HEK293T (cell line): Measurements from ENCODE around the gene PFKM.

Experiments
- ARNT ChIP-seq: fragments of 450-650 bp; IDR thresholded peaks from 2 replicates; pipeline ENCODE4 v1.6.1; 2017; ENCODE audit warnings: mild to moderate bottlenecking
- BHLHE40 ChIP-seq: fragments of 450-650 bp; IDR thresholded peaks from 2 replicates; pipeline ENCODE4 v1.6.1; 2016; ENCODE audit warnings: mild to moderate bottlenecking, moderate library complexity, borderline replicate concordance
- ELF4 ChIP-seq: fragments of 450-650 bp; IDR thresholded peaks from 2 replicates; pipeline ENCODE4 v1.6.1; 2017; ENCODE audit warnings: antibody characterized with exemption
- FOXA1 ChIP-seq: fragments of 450-650 bp; IDR thresholded peaks from 2 replicates; pipeline ENCODE4 v1.6.1; 2016; ENCODE audit warnings: mild to moderate bottlenecking
- FOXK2 ChIP-seq: fragments of 450-650 bp; IDR thresholded peaks from 2 replicates; pipeline ENCODE4 v1.6.1; 2016; ENCODE audit warnings: mild to moderate bottlenecking
- FOXM1 ChIP-seq: fragments of 450-650 bp; IDR thresholded peaks from 2 replicates; pipeline ENCODE4 v1.6.1; 2017; ENCODE audit warnings: mild to moderate bottlenecking, borderline replicate concordance
- HDGF ChIP-seq: fragments of 450-650 bp; IDR thresholded peaks from 2 replicates; pipeline ENCODE4 v1.6.1; 2017; ENCODE audit warnings: antibody characterized with exemption, borderline replicate concordance
- L3MBTL2 ChIP-seq: fragments of 450-650 bp; conservative IDR thresholded peaks from 2 replicates; pipeline ENCODE4 v1.6.1; 2016; ENCODE audit warnings: mild to moderate bottlenecking
- LEF1 ChIP-seq: fragments of 450-650 bp; IDR thresholded peaks from 2 replicates; pipeline ENCODE4 v1.6.1; 2017; ENCODE audit warnings: mild to moderate bottlenecking, borderline replicate concordance
- NFRKB ChIP-seq: fragments of 450-650 bp; IDR thresholded peaks from 2 replicates; pipeline ENCODE4 v1.6.1; 2016; ENCODE audit warnings: mild to moderate bottlenecking, moderate library complexity
- SP1 ChIP-seq: fragments of 450-650 bp; IDR thresholded peaks from 2 replicates; pipeline ENCODE4 v1.6.1; 2017
- SUZ12 ChIP-seq: fragments of 450-650 bp; IDR thresholded peaks from 2 replicates; pipeline ENCODE4 v1.6.1; 2016; ENCODE audit warnings: mild to moderate bottlenecking
- TARDBP ChIP-seq: fragments of 450-650 bp; IDR thresholded peaks from 2 replicates; pipeline ENCODE4 v1.6.1; 2016
- ZNF384 ChIP-seq: fragments of 450-650 bp; IDR thresholded peaks from 2 replicates; pipeline ENCODE4 v1.6.1; 2016

GRCh38 chr12:48078901-48079300, 40.3 kb upstream of the PFKM start:
- TF ChIP-seq ZNF384 (no peak), SUZ12 (no peak), FOXK2 (no peak), BHLHE40 (no peak), ELF4 (no peak), FOXA1 (no peak), SP1 (no peak), L3MBTL2 (no peak), NFRKB (no peak), ARNT (no peak), LEF1 (no peak), TARDBP (no peak), HDGF (no peak), FOXM1 (no peak)
